ENCODE results near the gene SGK1. TPM values are rescaled to one million over a fixed set of nuclear protein-coding genes. Genes with fewer than 3 reads are reported as not detected.

Gene SGK1
- total RNA-seq, 1 donor from 2014 or later: 25.8 TPM

DNA sequence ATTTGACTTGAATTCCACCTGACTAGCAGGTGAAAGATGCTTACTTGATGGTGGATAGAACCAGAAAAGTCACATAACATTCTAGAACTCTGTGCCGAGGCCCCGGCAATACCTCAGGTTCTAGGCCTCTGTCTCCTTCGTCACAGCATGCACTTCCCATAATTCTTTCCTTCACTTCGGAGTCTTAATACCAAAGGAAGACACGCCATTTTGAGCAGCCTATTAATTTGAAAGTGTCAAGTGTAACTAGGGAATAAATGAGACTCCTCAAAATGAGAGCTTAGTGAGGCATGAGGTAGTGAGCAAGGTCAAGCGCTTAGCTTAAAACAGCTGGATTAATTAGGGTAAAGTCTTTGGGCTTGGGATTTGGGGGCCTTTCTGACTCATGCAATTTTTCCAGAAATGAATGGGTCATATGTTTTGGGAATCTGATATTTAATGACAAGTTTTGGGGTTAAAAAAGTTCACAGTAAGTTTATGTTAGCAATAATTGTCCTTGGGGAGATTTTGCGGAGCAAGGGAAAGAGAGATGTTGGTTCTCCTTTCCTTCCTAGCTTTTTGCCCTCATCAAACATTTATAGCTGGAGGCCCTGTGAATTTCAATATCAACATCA is 29.1 kb upstream of the SGK1 start:
- no peak for DNase-seq
- intact Hi-C loops (cut with micrococcal nuclease): no loop called here

DNA sequence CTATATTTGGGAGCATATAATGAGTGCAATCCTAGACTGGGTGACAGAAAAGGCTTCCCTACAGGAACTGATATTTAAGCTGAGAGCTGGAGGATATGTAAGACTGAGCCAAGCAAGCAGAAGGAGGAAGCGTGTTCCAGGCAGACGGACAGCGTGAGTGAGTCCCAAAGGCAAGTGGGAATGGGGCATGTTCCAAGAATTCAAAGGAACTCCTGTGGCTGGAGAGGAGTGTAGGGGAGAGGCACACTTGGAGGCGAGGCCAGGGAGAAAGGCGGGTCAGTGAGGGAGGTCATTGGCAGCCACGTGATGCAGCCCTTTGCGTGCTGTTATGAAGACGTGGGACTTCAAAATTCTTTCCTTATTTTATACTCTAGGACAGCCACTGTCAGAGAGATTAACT is 27.9 kb upstream of the SGK1 start:
- intact Hi-C loops (cut with micrococcal nuclease): no loop called here
- H3K4me1 ChIP-seq: peaks cover 41% of the 10 kb centered on the region
- H3K36me3 ChIP-seq: no peaks in the 10 kb centered on the region

More for the DNA sequence above, 29.1 kb upstream of the SGK1 start:
- H3K27ac ChIP-seq (replicated peaks): peak overlapping the region; percentile 91
- peaks cover 33% of the 10 kb centered on the region for H3K4me1 ChIP-seq
- TF ChIP-seq, protein P1, sequence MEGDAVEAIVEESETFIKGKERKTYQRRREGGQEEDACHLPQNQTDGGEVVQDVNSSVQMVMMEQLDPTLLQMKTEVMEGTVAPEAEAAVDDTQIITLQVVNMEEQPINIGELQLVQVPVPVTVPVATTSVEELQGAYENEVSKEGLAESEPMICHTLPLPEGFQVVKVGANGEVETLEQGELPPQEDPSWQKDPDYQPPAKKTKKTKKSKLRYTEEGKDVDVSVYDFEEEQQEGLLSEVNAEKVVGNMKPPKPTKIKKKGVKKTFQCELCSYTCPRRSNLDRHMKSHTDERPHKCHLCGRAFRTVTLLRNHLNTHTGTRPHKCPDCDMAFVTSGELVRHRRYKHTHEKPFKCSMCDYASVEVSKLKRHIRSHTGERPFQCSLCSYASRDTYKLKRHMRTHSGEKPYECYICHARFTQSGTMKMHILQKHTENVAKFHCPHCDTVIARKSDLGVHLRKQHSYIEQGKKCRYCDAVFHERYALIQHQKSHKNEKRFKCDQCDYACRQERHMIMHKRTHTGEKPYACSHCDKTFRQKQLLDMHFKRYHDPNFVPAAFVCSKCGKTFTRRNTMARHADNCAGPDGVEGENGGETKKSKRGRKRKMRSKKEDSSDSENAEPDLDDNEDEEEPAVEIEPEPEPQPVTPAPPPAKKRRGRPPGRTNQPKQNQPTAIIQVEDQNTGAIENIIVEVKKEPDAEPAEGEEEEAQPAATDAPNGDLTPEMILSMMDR (IDR thresholded peaks at IDR 0.05; ENCODE audit: borderline replicate concordance): no peak
- no peaks in the 10 kb centered on the region for H3K36me3 ChIP-seq
- H3K4me3 ChIP-seq: no peak overlapping the region
- no peaks in the 10 kb centered on the region for H3K27me3 ChIP-seq (ENCODE audit: low read depth)
- no peaks in the 10 kb centered on the region for H3K9me3 ChIP-seq (replicated peaks)

DNA sequence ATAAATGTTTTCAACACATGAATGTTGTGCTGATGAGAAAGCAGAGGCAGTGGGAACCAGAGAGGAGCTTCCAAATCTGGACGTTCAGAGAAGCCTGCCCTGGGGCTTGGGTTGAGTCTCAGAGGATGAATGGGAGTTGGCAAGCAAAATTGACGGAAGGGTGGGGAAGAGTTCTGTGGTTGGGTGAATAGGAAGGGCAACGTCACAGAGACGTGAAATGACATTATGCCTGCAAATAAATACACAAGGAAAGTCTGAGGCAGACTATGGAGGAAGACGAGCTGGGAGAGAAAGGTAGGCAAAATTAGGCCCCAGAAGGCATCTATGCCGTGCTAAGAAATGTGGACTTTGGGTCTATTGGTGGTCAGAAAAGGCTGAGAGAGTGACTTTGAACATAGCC is 25.2 kb upstream of the SGK1 start:
- H3K27ac ChIP-seq (replicated peaks): peak overlapping the region; percentile 91
- peaks cover 41% of the 10 kb centered on the region for H3K4me1 ChIP-seq
- H3K36me3 ChIP-seq: no peaks in the 10 kb centered on the region
- peak overlapping the region; percentile 28 for H3K4me3 ChIP-seq
- no peaks in the 10 kb centered on the region for H3K27me3 ChIP-seq (ENCODE audit: low read depth)
- no peaks in the 10 kb centered on the region for H3K9me3 ChIP-seq (replicated peaks)
- TF ChIP-seq, protein P1 (IDR thresholded peaks at IDR 0.05; ENCODE audit: borderline replicate concordance): no peak
- peak; percentile 18 for DNase-seq
- intact Hi-C loops (cut with micrococcal nuclease): no loop called here

More for the DNA sequence above, 27.9 kb upstream of the SGK1 start:
- Histone ChIP-seq H3K4me3 (no peak overlapping the region), H3K27me3 (ENCODE audit: low read depth) (no peaks in the 10 kb centered on the region), H3K27ac (replicated peaks) (peak overlapping the region; percentile 91), H3K9me3 (replicated peaks) (no peaks in the 10 kb centered on the region)
- TF ChIP-seq, protein P1 (IDR thresholded peaks at IDR 0.05; ENCODE audit: borderline replicate concordance): no peak
- DNase-seq: peak; percentile 53

DNA sequence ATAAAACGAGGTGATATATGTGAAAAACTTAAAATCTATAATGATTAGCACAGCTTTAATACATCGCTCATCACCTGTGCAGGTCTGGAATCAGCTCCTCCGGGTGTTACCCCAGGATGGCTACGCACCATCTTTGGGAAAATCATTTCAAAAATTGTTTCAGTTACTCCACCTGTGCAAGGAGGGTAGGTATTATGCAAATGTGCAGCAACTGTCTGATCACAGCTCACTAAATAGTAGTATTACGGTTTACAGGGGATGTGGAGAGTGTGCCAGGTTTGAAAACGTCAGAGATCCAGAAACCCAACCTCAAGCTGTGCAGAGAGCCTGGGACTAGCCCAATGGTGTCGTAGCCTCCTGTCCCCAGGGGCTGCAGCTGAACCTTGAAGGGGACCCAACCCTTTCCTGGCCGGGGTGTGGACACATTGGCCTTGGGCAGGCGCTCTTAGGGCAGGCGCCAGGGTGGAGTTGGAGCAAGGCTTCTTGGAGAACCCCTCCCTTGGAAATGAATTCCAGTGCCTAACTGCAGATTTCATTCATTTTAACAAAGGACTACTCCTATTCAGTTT is 24.2 kb upstream of the SGK1 start:
- Histone ChIP-seq H3K4me3 (no peak overlapping the region), H3K4me1 (peaks cover 41% of the 10 kb centered on the region), H3K27ac (replicated peaks) (peak overlapping the region; percentile 91), H3K36me3 (no peaks in the 10 kb centered on the region), H3K27me3 (ENCODE audit: low read depth) (no peaks in the 10 kb centered on the region), H3K9me3 (replicated peaks) (no peaks in the 10 kb centered on the region)
- peak; percentile 79 for DNase-seq
- intact Hi-C loops (cut with micrococcal nuclease): no loop called here
- TF ChIP-seq, protein P1 (IDR thresholded peaks at IDR 0.05; ENCODE audit: borderline replicate concordance): no peak

DNA sequence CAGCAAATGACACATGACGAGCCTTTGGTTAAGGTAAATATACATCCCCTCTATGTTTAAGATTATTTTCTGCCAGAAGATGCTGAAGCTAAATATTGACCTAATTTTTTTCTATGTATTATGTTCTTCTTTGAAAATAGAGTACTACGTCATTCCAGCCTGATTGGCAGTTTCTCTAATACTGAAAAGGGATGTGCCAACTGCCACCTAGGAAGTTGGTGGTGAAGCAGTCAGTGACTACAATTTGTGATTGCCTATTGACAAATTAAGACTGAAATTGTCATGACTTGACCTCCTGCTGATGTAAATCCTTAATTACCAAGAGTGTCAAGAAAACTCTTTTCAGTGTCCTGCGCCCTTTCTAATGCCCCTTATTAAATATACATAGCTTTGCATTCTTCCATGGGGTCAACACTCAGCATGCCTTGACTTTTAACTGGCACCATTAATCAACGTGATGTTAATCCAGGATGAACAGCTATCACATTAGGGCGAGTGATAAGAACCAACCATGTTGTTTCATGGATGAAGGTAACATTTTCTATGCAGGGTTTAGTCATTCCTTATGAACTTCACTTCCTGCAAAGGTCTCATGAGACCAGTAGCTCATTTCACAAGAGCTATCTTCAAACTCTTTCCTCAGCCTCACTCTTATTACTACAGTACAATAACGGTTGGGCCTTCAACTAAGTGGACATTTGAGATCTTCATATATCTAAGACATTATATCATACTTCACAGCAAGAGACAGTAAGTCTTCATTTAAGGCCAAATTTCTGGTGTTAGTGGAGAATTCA is 22.5 kb upstream of the SGK1 start:
- no peak overlapping the region for H3K4me3 ChIP-seq
- H3K4me1 ChIP-seq: peaks cover 25% of the 10 kb centered on the region
- TF ChIP-seq, protein P1 (IDR thresholded peaks at IDR 0.05; ENCODE audit: borderline replicate concordance): no peak
- no peaks in the 10 kb centered on the region for H3K36me3 ChIP-seq
- no peak overlapping the region for H3K27ac ChIP-seq (replicated peaks)
- no peak for DNase-seq
- H3K9me3 ChIP-seq (replicated peaks): no peaks in the 10 kb centered on the region
- no peaks in the 10 kb centered on the region for H3K27me3 ChIP-seq (ENCODE audit: low read depth)
- intact Hi-C loops (cut with micrococcal nuclease): no loop called here

Data from left ventricle myocardium inferior (tissue), 1 donor.